ENCODE results near the gene ZC3H18. TPM values are rescaled to one million over a fixed set of nuclear protein-coding genes. Genes with fewer than 3 reads are reported as not detected.

The ZC3H18 gene
- total and polyA plus RNA-seq, 12 donors, result 18.3 to 28.7 (median 22.0) TPM

DNA sequence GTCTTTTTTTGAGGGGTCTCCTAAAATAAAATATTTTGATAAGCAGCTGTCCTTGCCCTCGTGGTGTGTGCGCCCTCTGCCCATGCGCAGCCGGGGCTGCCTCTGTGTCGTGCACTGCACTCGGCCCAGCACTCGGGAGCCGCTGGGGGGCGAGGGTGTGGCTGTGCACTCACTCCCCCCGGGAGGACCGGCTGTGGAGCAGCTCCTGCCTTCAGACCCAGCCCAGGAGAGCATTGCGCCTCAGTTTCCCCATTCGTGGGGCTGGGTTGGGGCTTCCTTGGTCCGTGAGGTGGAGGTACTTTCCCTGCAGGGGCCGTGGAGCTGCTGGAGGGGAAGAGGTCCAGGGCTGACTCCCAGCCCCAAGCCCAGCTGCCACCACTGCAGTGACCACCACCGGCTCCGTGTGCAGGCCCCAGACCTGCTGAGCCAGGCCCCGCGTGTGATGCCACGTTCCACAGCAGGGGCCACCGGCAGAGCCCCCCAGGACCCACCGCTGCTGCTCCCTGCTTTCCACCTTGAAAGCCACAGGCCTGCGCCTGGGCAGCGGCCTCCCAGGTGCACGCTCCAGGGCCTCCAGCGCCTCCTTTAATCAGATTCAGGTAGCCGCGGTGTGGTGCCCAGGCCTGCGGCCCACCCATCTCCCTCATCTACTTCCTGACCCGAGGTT, 61.9 kb downstream of the ZC3H18 start:
- 87 to 89% methylated on average over 30 of the region's 30 CpGs for WGBS, 2 donors
- DNase-seq (no peak), ATAC-seq (no peak)
- Histone ChIP-seq H3K4me1 (peaks cover 4 to 44% (median 26%) of the 10 kb centered on the region in 9 donors), H3K9me3 (no peaks in the 10 kb centered on the region), H3K4me3 (no peak overlapping the region), H3K27ac (peak overlapping the region in 3 of 10 donors; percentile 55 to 64 (median 64)), H3K36me3 (peaks cover 0 to 60% (median 26%) of the 10 kb centered on the region in 9 donors), H3K27me3 (peaks cover 0 to 22% (median 4%) of the 10 kb centered on the region in 7 donors)
- TF ChIP-seq CTCF (IDR thresholded peaks at IDR 0.05), result no peak
- intact Hi-C loops (cut with DNase I), result no loop called here

DNA sequence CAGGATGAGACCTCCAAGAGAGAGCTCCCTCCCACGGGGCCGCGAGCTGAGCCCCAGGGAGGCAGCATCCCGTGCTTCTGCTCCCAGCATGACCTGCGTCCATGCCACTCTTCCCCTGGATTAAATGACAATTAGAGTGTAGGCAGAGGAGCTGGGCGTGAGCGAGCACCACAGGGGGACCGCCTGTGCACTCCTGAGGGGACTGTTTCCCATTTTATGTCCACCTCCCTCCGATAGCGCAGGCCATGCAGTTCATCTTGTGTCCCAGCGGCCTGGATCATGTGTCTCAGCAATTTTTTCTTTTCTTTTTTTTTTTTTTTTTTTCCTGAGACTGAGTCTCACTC, 62.4 kb downstream of the ZC3H18 start:
- no peak for TF ChIP-seq CTCF (IDR thresholded peaks at IDR 0.05)
- WGBS, 2 donors, result 89 to 92% methylated on average over 11 of the region's 11 CpGs
- intact Hi-C loops (cut with DNase I), result no loop called here
- H3K4me1 ChIP-seq, result peaks cover 4 to 44% (median 26%) of the 10 kb centered on the region in 9 donors
- ATAC-seq, result no peak
- H3K27ac ChIP-seq, result no peak overlapping the region
- H3K27me3 ChIP-seq, result peaks cover 0 to 27% (median 6%) of the 10 kb centered on the region in 7 donors
- H3K4me3 ChIP-seq, result no peak overlapping the region
- H3K9me3 ChIP-seq, result no peaks in the 10 kb centered on the region
- DNase-seq, result no peak
- H3K36me3 ChIP-seq, result peaks cover 0 to 55% (median 26%) of the 10 kb centered on the region in 9 donors

DNA sequence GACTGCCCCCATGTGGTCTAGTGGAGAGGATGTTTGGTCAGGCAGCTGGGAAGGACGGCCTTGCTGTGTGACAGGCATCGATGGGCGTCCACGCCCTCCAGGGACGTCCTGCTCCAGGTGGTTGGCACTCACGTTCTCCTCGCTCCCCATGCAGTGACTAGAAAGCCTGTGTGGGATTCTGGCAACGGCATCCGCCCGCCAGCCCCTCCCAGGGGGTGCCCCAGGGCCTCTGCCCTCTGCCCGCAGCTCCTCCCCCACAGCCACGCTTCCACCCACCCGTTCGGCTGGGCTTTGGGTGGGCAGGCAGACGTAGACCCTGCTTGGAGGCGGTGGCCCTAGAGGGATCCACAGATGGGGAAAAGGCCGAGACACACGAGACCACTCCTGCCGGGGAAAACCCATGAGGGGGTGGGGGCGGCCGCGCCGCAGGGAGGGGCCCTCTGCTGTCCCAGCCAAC, 63.5 kb downstream of the ZC3H18 start:
- peak in 5 of 9 donors; percentile 17 to 47 (median 29) for TF ChIP-seq CTCF (IDR thresholded peaks at IDR 0.05)
- H3K27me3 ChIP-seq, result peaks cover 7 to 39% (median 15%) of the 10 kb centered on the region in 7 donors
- intact Hi-C loops (cut with DNase I), result no loop called here
- H3K4me1 ChIP-seq, result peaks cover 1 to 36% (median 26%) of the 10 kb centered on the region in 9 donors
- H3K4me3 ChIP-seq, result peak overlapping the region in 8 of 10 donors; percentile 29 to 65 (median 52)
- ATAC-seq, result peak in 6 of 8 donors; percentile 12 to 45 (median 34)
- DNase-seq, result peak in 1 of 2 donors; percentile 22
- WGBS, 2 donors, result 57 to 67% methylated on average over 23 of the region's 23 CpGs
- H3K36me3 ChIP-seq, result peaks cover 0 to 45% (median 26%) of the 10 kb centered on the region in 9 donors
- H3K27ac ChIP-seq, result peak overlapping the region in 1 of 10 donors; percentile 88
- H3K9me3 ChIP-seq, result no peaks in the 10 kb centered on the region

GRCh38 chr16:88634141-88634993, 64.2 kb downstream of the ZC3H18 start:
- Histone ChIP-seq H3K9me3 (no peaks in the 10 kb centered on the region), H3K36me3 (peaks cover 0 to 40% (median 26%) of the 10 kb centered on the region in 9 donors), H3K27me3 (peaks cover 13 to 46% (median 22%) of the 10 kb centered on the region in 7 donors), H3K4me3 (peak overlapping the region; percentile 20 to 65 (median 50)), H3K4me1 (peaks cover 0 to 29% (median 21%) of the 10 kb centered on the region in 9 donors), H3K27ac (peak overlapping the region in 4 of 10 donors; percentile 2 to 88 (median 42))
- intact Hi-C loops (cut with DNase I), result no loop called here
- no peak for TF ChIP-seq CTCF (IDR thresholded peaks at IDR 0.05)
- WGBS, 2 donors, result 17 to 20% methylated on average over 78 to 82 of the region's 82 CpGs
- ATAC-seq (peak; percentile 38 to 77 (median 54)), DNase-seq (peak; percentile 51 to 57)
